SH-SY5Y (cell line): ENCODE measurements around the gene PGA3.

Source experiments
- GATA2 ChIP-seq: IDR thresholded peaks from 2 replicates; pipeline ENCODE4 v1.6.1; 2011; ENCODE audit warnings: mild to moderate bottlenecking, low read depth, low read length
- GATA3 ChIP-seq: IDR thresholded peaks from 2 replicates; pipeline ENCODE4 v1.6.1; 2011; ENCODE audit warnings: low read depth, mild to moderate bottlenecking, low read length, moderate library complexity

- TF ChIP-seq GATA2 (no peak), GATA3 (no peak)
Measured at GRCh38 chr11:61164606-61165424, 38.5 kb upstream of the PGA3 start.
